IMR-90 (cell line): ENCODE results near the gene BCL11B. TPM values are rescaled to one million over a fixed set of nuclear protein-coding genes. Genes with fewer than 3 reads are reported as not detected.

Source experiments
- ATAC-seq: fragments of 200-7000 bp; cut with Tn5 transposase; 2 replicates; pipeline ENCODE4 v1.9.1; 2020; ENCODE audit warnings: low read depth, mild to moderate bottlenecking, moderate library complexity
- BruUV-seq: library from RNA; stranded (reverse); fragments of 400-500 nt; replicated peaks from 2 replicates; lab custom pipeline; 2021; lab: Mats Ljungman, UMichigan
- CTCF ChIA-PET: fragments of 300-600 bp; formaldehyde crosslinking; extraction: SDS; loops from one replicate; lab custom pipeline; 2021; ENCODE audit warnings: antibody characterized with exemption; lab: Yijun Ruan, JAX
- POLR2A ChIA-PET: fragments of 300-600 bp; sonication (Branson Sonifier 250); formaldehyde crosslinking; loops from one replicate; lab custom pipeline; 2022; ENCODE audit warnings: antibody characterized with exemption; ENCODE audit not compliant: unreplicated experiment; lab: Charles Lee
- DNase-seq: peaks from one replicate; pipeline ENCODE4 v3.0.0; 2013
- H2AFZ ChIP-seq: replicated peaks from 2 replicates; pipeline ENCODE3; 2013; ENCODE audit warnings: low read length, mild to moderate bottlenecking; ENCODE audit not compliant: poor library complexity
- H2AK5ac ChIP-seq: 2 replicates; pipeline ENCODE4 v1.6.1; 2013; ENCODE audit warnings: low read depth, low read length, inconsistent platforms
- H2AK9ac ChIP-seq: replicated peaks from 2 replicates; pipeline ENCODE3; 2013; ENCODE audit warnings: mild to moderate bottlenecking, low read depth, low read length, moderate library complexity; ENCODE audit not compliant: poor library complexity
- H2BK120ac ChIP-seq: 2 replicates; pipeline ENCODE4 v1.6.1; 2013; ENCODE audit warnings: low read depth, low read length, inconsistent platforms
- H2BK15ac ChIP-seq: 3 replicates; pipeline ENCODE4 v1.6.1; 2013; ENCODE audit warnings: low read depth, low read length, inconsistent platforms
- H2BK20ac ChIP-seq: 2 replicates; pipeline ENCODE4 v1.6.1; 2013; ENCODE audit warnings: low read depth, mild to moderate bottlenecking, inconsistent platforms, low read length, moderate library complexity
- H2BK5ac ChIP-seq: 2 replicates; pipeline ENCODE4 v1.6.1; 2013; ENCODE audit warnings: mild to moderate bottlenecking, low read depth, low read length, inconsistent platforms; ENCODE audit not compliant: poor library complexity, severe bottlenecking
- H3K14ac ChIP-seq: replicated peaks from 2 replicates; pipeline ENCODE4 v1.6.1; 2013; ENCODE audit warnings: low read depth, low read length, inconsistent platforms
- H3K18ac ChIP-seq: 2 replicates; pipeline ENCODE4 v1.6.1; 2013; ENCODE audit warnings: low read depth, low read length, control low read depth
- H3K23ac ChIP-seq: 2 replicates; pipeline ENCODE4 v1.6.1; 2013; ENCODE audit warnings: low read depth, low read length, inconsistent platforms
- H3K27ac ChIP-seq: 2 replicates; pipeline ENCODE4 v1.5.1; 2013; ENCODE audit warnings: mild to moderate bottlenecking, control low read depth, low read length; ENCODE audit not compliant: insufficient read depth
- H3K27me3 ChIP-seq: 2 replicates; pipeline ENCODE4 v1.6.1; 2013; ENCODE audit warnings: low read length; ENCODE audit not compliant: control insufficient read depth, insufficient read depth
- H3K36me3 ChIP-seq: 2 replicates; pipeline ENCODE4 v1.6.1; 2013; ENCODE audit warnings: low read length, mixed read lengths; ENCODE audit not compliant: control insufficient read depth, insufficient read depth
- H3K4ac ChIP-seq: 2 replicates; pipeline ENCODE4 v1.6.1; 2013; ENCODE audit warnings: low read depth, low read length, inconsistent platforms
- H3K4me1 ChIP-seq: 2 replicates; pipeline ENCODE4 v1.6.1; 2013; ENCODE audit warnings: low read length, mixed read lengths; ENCODE audit not compliant: control insufficient read depth, insufficient read depth
- H3K4me2 ChIP-seq: 2 replicates; pipeline ENCODE4 v1.6.1; 2013; ENCODE audit warnings: low read depth, mild to moderate bottlenecking, control low read depth, low read length, moderate library complexity
- H3K4me3 ChIP-seq: 2 replicates; pipeline ENCODE4 v1.5.1; 2013; ENCODE audit warnings: low read depth, mild to moderate bottlenecking, control low read depth, low read length, moderate library complexity; ENCODE audit not compliant: insufficient read depth
- H3K56ac ChIP-seq: 2 replicates; pipeline ENCODE4 v1.6.1; 2013; ENCODE audit warnings: low read length, inconsistent platforms; ENCODE audit not compliant: insufficient read depth; ENCODE audit errors: extremely low read depth
- H3K79me1 ChIP-seq, 2 experiments: 2 replicates each; pipeline ENCODE4 v1.6.1; 2013; ENCODE audit warnings: low read length in 2 of 2, inconsistent platforms in 1 of 2, low read depth in 1 of 2
- H3K9ac ChIP-seq: 2 replicates; pipeline ENCODE4 v1.6.1; 2013; ENCODE audit warnings: low read depth, low read length, control low read depth
- H3K9me1 ChIP-seq: 2 replicates; pipeline ENCODE4 v1.6.1; 2013; ENCODE audit warnings: low read length, inconsistent platforms; ENCODE audit not compliant: insufficient read depth
- H3K9me3 ChIP-seq: 2 replicates; pipeline ENCODE4 v1.6.1; 2013; ENCODE audit warnings: low read length; ENCODE audit not compliant: control insufficient read depth, insufficient read depth
- H4K20me1 ChIP-seq: 2 replicates; pipeline ENCODE4 v1.6.1; 2013; ENCODE audit warnings: low read length, inconsistent platforms; ENCODE audit not compliant: insufficient read depth
- H4K5ac ChIP-seq: 2 replicates; pipeline ENCODE4 v1.6.1; 2013; ENCODE audit warnings: mild to moderate bottlenecking, low read depth, low read length, control low read depth
- H4K8ac ChIP-seq, 2 experiments: 2 replicates each; pipeline ENCODE4 v1.6.1; 2013; ENCODE audit warnings: low read depth in 2 of 2, low read length in 2 of 2, control low read depth in 1 of 2, inconsistent platforms in 1 of 2
- H4K91ac ChIP-seq: 2 replicates; pipeline ENCODE4 v1.6.1; 2013; ENCODE audit warnings: low read depth, low read length, inconsistent platforms; ENCODE audit not compliant: insufficient read depth
- BHLHE40 ChIP-seq: fragments of 150-350 bp; IDR thresholded peaks from 2 replicates; pipeline ENCODE4 v1.6.1; 2016; ENCODE audit warnings: mild to moderate bottlenecking, low read depth, low read length
- CEBPB ChIP-seq: IDR thresholded peaks from 2 replicates; pipeline ENCODE4 v1.6.1; 2012; ENCODE audit warnings: low read depth, low read length, improper control_type of control experiment
- CHD1 ChIP-seq: IDR thresholded peaks from 2 replicates; pipeline ENCODE4 v1.6.1; 2012; ENCODE audit warnings: low read depth, low read length, improper control_type of control experiment
- ELK1 ChIP-seq: fragments of 150-350 bp; IDR thresholded peaks from 2 replicates; pipeline ENCODE4 v1.6.1; 2016; ENCODE audit warnings: low read depth, mild to moderate bottlenecking, low read length, moderate library complexity, borderline replicate concordance
- FOS ChIP-seq: fragments of 150-350 bp; IDR thresholded peaks from 2 replicates; pipeline ENCODE4 v1.6.1; 2016; ENCODE audit warnings: low read depth, low read length
- MAFK ChIP-seq: IDR thresholded peaks from 2 replicates; pipeline ENCODE4 v1.6.1; 2012; ENCODE audit warnings: low read depth, low read length, improper control_type of control experiment
- MAZ ChIP-seq: IDR thresholded peaks from 2 replicates; pipeline ENCODE4 v1.6.1; 2012; ENCODE audit warnings: low read depth, mild to moderate bottlenecking, low read length, improper control_type of control experiment, moderate library complexity, borderline replicate concordance
- MXI1 ChIP-seq: IDR thresholded peaks from 2 replicates; pipeline ENCODE4 v1.6.1; 2012; ENCODE audit warnings: low read depth, mild to moderate bottlenecking, low read length, moderate library complexity, borderline replicate concordance
- NFE2L2 ChIP-seq: fragments of 150-350 bp; IDR thresholded peaks from 2 replicates; pipeline ENCODE4 v1.6.1; 2016; ENCODE audit warnings: low read depth, mild to moderate bottlenecking, low read length
- POLR2A ChIP-seq: IDR thresholded peaks from 2 replicates; pipeline ENCODE4 v1.6.1; 2012; ENCODE audit warnings: mild to moderate bottlenecking, low read depth, low read length
- RAD21 ChIP-seq: IDR thresholded peaks from 2 replicates; pipeline ENCODE4 v1.6.1; 2012; ENCODE audit warnings: low read length, improper control_type of control experiment
- RCOR1 ChIP-seq: IDR thresholded peaks from 2 replicates; pipeline ENCODE4 v1.6.1; 2012; ENCODE audit warnings: mild to moderate bottlenecking, low read length, improper control_type of control experiment; ENCODE audit not compliant: insufficient replicate concordance
- RFX5 ChIP-seq: IDR thresholded peaks from 2 replicates; pipeline ENCODE4 v1.8.0; 2012; ENCODE audit warnings: low read depth, mild to moderate bottlenecking, low read length, moderate library complexity
- SMC3 ChIP-seq: fragments of 150-350 bp; IDR thresholded peaks from 2 replicates; pipeline ENCODE4 v1.6.1; 2016; ENCODE audit warnings: low read depth, mild to moderate bottlenecking, antibody characterized with exemption, low read length, moderate library complexity
- USF2 ChIP-seq: fragments of 150-350 bp; IDR thresholded peaks from 2 replicates; pipeline ENCODE4 v1.6.1; 2017; ENCODE audit warnings: mild to moderate bottlenecking, antibody characterized with exemption, low read length, low read depth
- WGBS, 2 experiments: methylation state at CpG; one replicate each; pipeline versions ENCODE4 v1.1.5 to v1.1.7; 2013; ENCODE audit warnings: missing lambda C conversion rate in 2 of 2; ENCODE audit not compliant: insufficient read length in 1 of 2; ENCODE audit errors: extremely low coverage in 2 of 2; 5-methylcytosine and 5-hydroxymethylcytosine counted together
- dilution Hi-C: fragments of 300-500 bp; cut with HindIII; formaldehyde crosslinking; loops from one replicate; pipeline ENCODE4 v1.14.3; 2018; ENCODE audit warnings: low sequenced_read_pairs; ENCODE audit not compliant: unreplicated experiment
- in situ Hi-C: fragments of 300-500 bp; cut with MboI; formaldehyde crosslinking; loops from 3 replicates; pipeline ENCODE4 v1.14.3; 2019; ENCODE audit warnings: low sequenced_read_pairs, inconsistent platforms, mixed read lengths
- intact Hi-C: fragments of 100-400 bp; cut with micrococcal nuclease; formaldehyde crosslinking; loops from 2 replicates; pipeline ENCODE4 v1.10.0; 2022
- polyA plus RNA-seq, 3 experiments: library from polyadenylated mRNA; depleted of rRNA; stranded (reverse); fragments of >200 nt; gene quantifications; 2 replicates each; pipeline ENCODE4 v1.2.3, GENCODE V29; 2012; ENCODE audit warnings: low replicate concordance in 1 of 3
- total RNA-seq: library from RNA; depleted of rRNA; stranded (reverse); fragments of >200 nt; gene quantifications from 2 replicates; pipeline ENCODE4 v1.2.3, GENCODE V29; 2012
- TF ChIP-seq, protein P1 (sequence below): conservative IDR thresholded peaks from 2 replicates; pipeline ENCODE4 v1.5.1; 2012; ENCODE audit warnings: mild to moderate bottlenecking, low read depth, low read length, improper control_type of control experiment

Gene BCL11B
- total and polyA plus RNA-seq, 2 of the 4 experiments (the other 2 are of a cell fraction), result under 0.01 TPM; not detected in 1

- dilution Hi-C loops (no loop called here), intact Hi-C loops (no loop called here), in situ Hi-C loops (no loop called here)
- H3K56ac ChIP-seq, result no peak overlapping the region
- ChIA-PET POLR2A (no interaction called here), CTCF (no interaction called here)
- no peaks in the 10 kb centered on the region for H3K4me1 ChIP-seq
- no peak overlapping the region for H3K23ac ChIP-seq
- no peak overlapping the region for H3K14ac ChIP-seq
- no peak overlapping the region for H2AK5ac ChIP-seq
- no peak overlapping the region for H2BK5ac ChIP-seq
- no peaks in the 10 kb centered on the region for H3K36me3 ChIP-seq
- no peaks in the 10 kb centered on the region for H3K79me1 ChIP-seq
- no peak overlapping the region for H2BK15ac ChIP-seq
- no peaks in the 10 kb centered on the region for H3K27me3 ChIP-seq
- no peak overlapping the region for H2AFZ ChIP-seq
- H2BK20ac ChIP-seq, result no peak overlapping the region
- H4K5ac ChIP-seq, result no peak overlapping the region
- no peak overlapping the region for H3K4ac ChIP-seq
- no peak overlapping the region for H2AK9ac ChIP-seq
- no peak overlapping the region for H3K9ac ChIP-seq
- H3K4me2 ChIP-seq, result no peak overlapping the region
- H3K18ac ChIP-seq, result no peak overlapping the region
- no peak overlapping the region for H2BK120ac ChIP-seq
- no peaks in the 10 kb centered on the region for H3K9me1 ChIP-seq
- no peak overlapping the region for H3K27ac ChIP-seq
- DNase-seq (no peak), ATAC-seq (no peak)
- H4K8ac ChIP-seq, result no peak overlapping the region
- no peaks in the 10 kb centered on the region for H4K20me1 ChIP-seq
- H3K4me3 ChIP-seq, result no peak overlapping the region
- 67% methylated on average over 1 of the region's 5 CpGs; no CpG with 5 or more reads in 1 of the 2 experiments for WGBS, 2 experiments
- TF ChIP-seq SMC3 (no peak), NFE2L2 (no peak), USF2 (no peak), RAD21 (no peak), MXI1 (no peak), CHD1 (no peak), FOS (no peak), POLR2A (no peak), RFX5 (no peak), MAZ (no peak), CEBPB (no peak), MAFK (no peak), ELK1 (no peak), RCOR1 (no peak), BHLHE40 (no peak)
- TF ChIP-seq, protein P1, sequence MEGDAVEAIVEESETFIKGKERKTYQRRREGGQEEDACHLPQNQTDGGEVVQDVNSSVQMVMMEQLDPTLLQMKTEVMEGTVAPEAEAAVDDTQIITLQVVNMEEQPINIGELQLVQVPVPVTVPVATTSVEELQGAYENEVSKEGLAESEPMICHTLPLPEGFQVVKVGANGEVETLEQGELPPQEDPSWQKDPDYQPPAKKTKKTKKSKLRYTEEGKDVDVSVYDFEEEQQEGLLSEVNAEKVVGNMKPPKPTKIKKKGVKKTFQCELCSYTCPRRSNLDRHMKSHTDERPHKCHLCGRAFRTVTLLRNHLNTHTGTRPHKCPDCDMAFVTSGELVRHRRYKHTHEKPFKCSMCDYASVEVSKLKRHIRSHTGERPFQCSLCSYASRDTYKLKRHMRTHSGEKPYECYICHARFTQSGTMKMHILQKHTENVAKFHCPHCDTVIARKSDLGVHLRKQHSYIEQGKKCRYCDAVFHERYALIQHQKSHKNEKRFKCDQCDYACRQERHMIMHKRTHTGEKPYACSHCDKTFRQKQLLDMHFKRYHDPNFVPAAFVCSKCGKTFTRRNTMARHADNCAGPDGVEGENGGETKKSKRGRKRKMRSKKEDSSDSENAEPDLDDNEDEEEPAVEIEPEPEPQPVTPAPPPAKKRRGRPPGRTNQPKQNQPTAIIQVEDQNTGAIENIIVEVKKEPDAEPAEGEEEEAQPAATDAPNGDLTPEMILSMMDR, result no peak
- H3K9me3 ChIP-seq, result peaks cover 7% of the 10 kb centered on the region; the same call in 1 of the 2 replicates
- no peak overlapping the region for H4K91ac ChIP-seq
- BruUV-seq, result no TSS peak
These were observed 75.7 kb downstream of the BCL11B start for GRCh38 chr14:99196310-99196650.
